A549 (cell line): ENCODE measurements around the gene MRM3. TPM values are rescaled to one million over a fixed set of nuclear protein-coding genes. Genes with fewer than 3 reads are reported as not detected.

ENCODE experiments used
- ATAC-seq, 2 experiments: fragments of 200-7000 bp in 1 of 2; fragments of >200 bp in 1 of 2; cut with Nextera tagmentation in 1 of 2; cut with Tn5 transposase in 1 of 2; 3 replicates each; pipeline versions ENCODE4 v1.8.0 to v1.9.1; 2018 to 2020; ENCODE audit warnings: mild to moderate bottlenecking in 1 of 2, moderate library complexity in 1 of 2
- CTCF ChIA-PET: fragments of 300-600 bp; sonication (Branson Sonifier 250); formaldehyde crosslinking; extraction: SDS; loops from one replicate; lab custom pipeline; 2021; ENCODE audit warnings: antibody characterized with exemption, inconsistent platforms; lab: Yijun Ruan, JAX
- POLR2A ChIA-PET: fragments of 350-600 bp; formaldehyde crosslinking; extraction: SDS; loops from one replicate; lab custom pipeline; 2021; ENCODE audit warnings: antibody characterized with exemption, inconsistent platforms; lab: Yijun Ruan, JAX
- DNase-seq, 2 experiments: peaks; one replicate each; pipeline versions ENCODE4 v3.0.0 to v3.0.0-alpha.2; 2011 to 2016; ENCODE audit warnings: low read depth in 1 of 2, low spot score in 1 of 2
- FAIRE-seq: peaks from 2 replicates; lab custom pipeline; 2011; peaks lifted over from hg19 to GRCh38; lab: Jason Lieb, UNC
- H3K27ac ChIP-seq, 2 experiments: fragments of >200 bp; sonication (Bioruptor Twin); formaldehyde crosslinking; 3 replicates each; pipeline ENCODE4 v1.5.1; 2016 to 2017
- H3K4me1 ChIP-seq: fragments of >200 bp; sonication (Bioruptor Twin); formaldehyde crosslinking; 3 replicates; pipeline ENCODE4 v1.6.1; 2016
- H3K4me2 ChIP-seq: fragments of >200 bp; sonication (Bioruptor Twin); formaldehyde crosslinking; 3 replicates; pipeline ENCODE4 v1.6.1; 2016
- H3K4me3 ChIP-seq: fragments of >200 bp; sonication (Bioruptor Twin); formaldehyde crosslinking; 3 replicates; pipeline ENCODE4 v1.5.1; 2016
- H3K9me3 ChIP-seq: fragments of >200 bp; sonication (Bioruptor Twin); formaldehyde crosslinking; 3 replicates; pipeline ENCODE4 v1.6.1; 2016
- ATOH8 ChIP-seq: fragments of 250-450 bp; sonication (Bioruptor Pico); IDR thresholded peaks from 2 replicates; pipeline ENCODE4 v1.5.0; 2020; ENCODE audit warnings: low read depth, mild to moderate bottlenecking, moderate library complexity
- CBX2 ChIP-seq: fragments of 200-600 bp; sonication (generic); IDR thresholded peaks from 2 replicates; pipeline ENCODE4 v1.6.1; 2016; ENCODE audit warnings: low read depth, mild to moderate bottlenecking, borderline replicate concordance
- CEBPB ChIP-seq, 2 experiments: fragments of >200 bp in 1 of 2; sonication (Bioruptor Twin) in 1 of 2; formaldehyde crosslinking in 1 of 2; IDR thresholded peaks; 2 replicates each; pipeline ENCODE4 v1.6.1; 2012 to 2016
- ELK1 ChIP-seq: fragments of 150-350 bp; IDR thresholded peaks from 2 replicates; pipeline ENCODE4 v1.6.1; 2014; ENCODE audit warnings: low read depth, mild to moderate bottlenecking, low read length
- EP300 ChIP-seq, 2 experiments: fragments of >200 bp; sonication (Bioruptor Twin); formaldehyde crosslinking; IDR thresholded peaks; 2 replicates in 1 of 2; 3 replicates in 1 of 2; pipeline ENCODE4 v1.6.1; 2016 to 2017
- GATA3 ChIP-seq: IDR thresholded peaks from 2 replicates; pipeline ENCODE4 v1.6.1; 2012; ENCODE audit warnings: borderline replicate concordance
- HDAC2 ChIP-seq: fragments of 200-600 bp; sonication (generic); IDR thresholded peaks from 2 replicates; pipeline ENCODE4 v1.6.1; 2016
- HOXB5 ChIP-seq: fragments of 250-450 bp; sonication (Bioruptor Pico); IDR thresholded peaks from 2 replicates; pipeline ENCODE4 v1.5.0; 2020; ENCODE audit warnings: mild to moderate bottlenecking, moderate library complexity
- KDM5A ChIP-seq: fragments of 200-600 bp; sonication (generic); IDR thresholded peaks from 2 replicates; pipeline ENCODE4 v1.6.1; 2016; ENCODE audit warnings: antibody characterized with exemption, mild to moderate bottlenecking
- MAZ ChIP-seq: fragments of 150-350 bp; IDR thresholded peaks from 2 replicates; pipeline ENCODE4 v1.6.1; 2014; ENCODE audit warnings: antibody characterized with exemption, low read depth, low read length, borderline replicate concordance
- NFE2L2 ChIP-seq: fragments of 150-350 bp; conservative IDR thresholded peaks from 2 replicates; pipeline ENCODE4 v1.6.1; 2014; ENCODE audit warnings: low read length
- NPAS2 ChIP-seq: fragments of 250-450 bp; sonication (Bioruptor Pico); IDR thresholded peaks from 2 replicates; pipeline ENCODE4 v1.8.0; 2022; ENCODE audit warnings: mild to moderate bottlenecking, moderate library complexity, borderline replicate concordance
- POLR2AphosphoS2 ChIP-seq: conservative IDR thresholded peaks from 2 replicates; pipeline ENCODE4 v1.6.1; 2012; ENCODE audit warnings: low read length, improper control_type of control experiment, inconsistent platforms
- RAD21 ChIP-seq, 2 experiments: fragments of >200 bp in 1 of 2; sonication (Bioruptor Twin) in 1 of 2; formaldehyde crosslinking in 1 of 2; IDR thresholded peaks in 1 of 2; conservative IDR thresholded peaks in 1 of 2; 2 replicates in 1 of 2; 3 replicates in 1 of 2; pipeline ENCODE4 v1.6.1; 2012 to 2018; ENCODE audit warnings: inconsistent platforms in 1 of 2
- RCOR1 ChIP-seq: fragments of 150-350 bp; IDR thresholded peaks from 2 replicates; pipeline ENCODE4 v1.6.1; 2014; ENCODE audit warnings: antibody characterized with exemption, low read length, low read depth
- RNF2 ChIP-seq: fragments of 200-600 bp; sonication (generic); IDR thresholded peaks from 2 replicates; pipeline ENCODE4 v1.6.1; 2016; ENCODE audit warnings: low read depth, mild to moderate bottlenecking, antibody characterized with exemption, moderate library complexity, borderline replicate concordance
- SREBF2 ChIP-seq: fragments of 450-650 bp; IDR thresholded peaks from 2 replicates; pipeline ENCODE4 v1.6.1; 2014; ENCODE audit warnings: mild to moderate bottlenecking, moderate library complexity
- TP53 ChIP-seq: fragments of 250-450 bp; sonication (Bioruptor Pico); IDR thresholded peaks from 2 replicates; pipeline ENCODE4 v1.5.0; 2021; ENCODE audit warnings: mild to moderate bottlenecking, moderate library complexity
- ZC3H11A ChIP-seq: fragments of 450-650 bp; IDR thresholded peaks from 2 replicates; pipeline ENCODE4 v1.6.1; 2014; ENCODE audit warnings: antibody characterized with exemption, mild to moderate bottlenecking
- ZNF302 ChIP-seq: fragments of 250-450 bp; sonication (Bioruptor Pico); IDR thresholded peaks from 2 replicates; pipeline ENCODE4 v1.9.0; 2021; ENCODE audit warnings: inconsistent platforms, mild to moderate bottlenecking, moderate library complexity
- WGBS: methylation state at CpG from one replicate; pipeline ENCODE4 v1.1.6; 2017; ENCODE audit errors: missing lambda C conversion rate; 5-methylcytosine and 5-hydroxymethylcytosine counted together
- polyA plus RNA-seq, 4 experiments: library from polyadenylated mRNA; depleted of rRNA in 3 of 4; stranded (reverse); fragments of >200 nt; fragmentation: RNase III in 1 of 4; extraction: RNeasy Plus Mini Kit Qiagen cat#74134 plus additional on column Dnase treatment in 1 of 4; gene quantifications; 2 replicates in 3 of 4; 3 replicates in 1 of 4; pipeline ENCODE4 v1.2.3, GENCODE V29; 2011 to 2017
- TF ChIP-seq, protein P1 (sequence below): fragments of 250-450 bp; sonication (Bioruptor Pico); IDR thresholded peaks from 2 replicates; pipeline ENCODE4 v1.5.0; 2021; ENCODE audit warnings: mild to moderate bottlenecking, moderate library complexity, borderline replicate concordance

The MRM3 gene
- polyA plus RNA-seq, 2 of the 4 experiments (the other 2 are of a cell fraction): 38.8 to 47.1 TPM

DNA sequence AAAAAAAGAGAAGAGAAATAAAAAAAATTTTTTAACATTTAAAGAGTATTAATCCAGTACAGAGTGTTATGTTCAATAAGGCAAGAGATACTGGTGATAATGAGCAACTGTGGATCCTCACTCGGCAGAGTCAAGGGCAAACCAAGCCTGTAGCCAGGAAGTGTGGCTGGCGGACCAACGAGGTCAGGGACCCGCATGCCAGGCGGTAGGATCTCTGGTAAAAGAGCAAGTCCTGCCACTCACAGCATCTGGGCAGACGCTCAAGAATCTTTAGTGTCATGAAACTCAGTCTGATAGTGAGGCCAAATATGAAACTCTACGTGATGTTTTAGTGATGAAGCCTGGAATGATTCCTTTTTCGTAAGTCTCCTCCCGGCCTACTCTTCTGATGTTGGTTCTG, 21.8 kb upstream of the MRM3 start:
- no peak overlapping the region for H3K27ac ChIP-seq
- no peak overlapping the region for H3K4me2 ChIP-seq
- H3K4me1 ChIP-seq: no peaks in the 10 kb centered on the region
- CTCF ChIA-PET: interaction anchor here (1.2 to 2.5 kb wide), 5 partner anchors 7 to 236 kb away, joined by 3 to 18 read pairs (median 5); partner anchors contain the start of genes GEMIN4, NXN and TIMM22
- no peaks in the 10 kb centered on the region for H3K9me3 ChIP-seq
- DNase-seq (no peak), FAIRE-seq (no peak), ATAC-seq (no peak)
- 94% methylated on average over 9 of the region's 9 CpGs for WGBS
- POLR2A ChIA-PET: no interaction called here
- no peak for TF ChIP-seq NPAS2 (CRISPR knock-in tag)
- TF ChIP-seq, protein P1, sequence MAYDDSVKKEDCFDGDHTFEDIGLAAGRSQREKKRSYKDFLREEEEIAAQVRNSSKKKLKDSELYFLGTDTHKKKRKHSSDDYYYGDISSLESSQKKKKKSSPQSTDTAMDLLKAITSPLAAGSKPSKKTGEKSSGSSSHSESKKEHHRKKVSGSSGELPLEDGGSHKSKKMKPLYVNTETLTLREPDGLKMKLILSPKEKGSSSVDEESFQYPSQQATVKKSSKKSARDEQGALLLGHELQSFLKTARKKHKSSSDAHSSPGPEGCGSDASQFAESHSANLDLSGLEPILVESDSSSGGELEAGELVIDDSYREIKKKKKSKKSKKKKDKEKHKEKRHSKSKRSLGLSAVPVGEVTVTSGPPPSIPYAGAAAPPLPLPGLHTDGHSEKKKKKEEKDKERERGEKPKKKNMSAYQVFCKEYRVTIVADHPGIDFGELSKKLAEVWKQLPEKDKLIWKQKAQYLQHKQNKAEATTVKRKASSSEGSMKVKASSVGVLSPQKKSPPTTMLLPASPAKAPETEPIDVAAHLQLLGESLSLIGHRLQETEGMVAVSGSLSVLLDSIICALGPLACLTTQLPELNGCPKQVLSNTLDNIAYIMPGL (CRISPR knock-in tag): no peak
- TF ChIP-seq CEBPB (IDR thresholded peaks at IDR 0.05): no peak
- no peak for TF ChIP-seq RCOR1
- TF ChIP-seq ZC3H11A: no peak
- no peak for TF ChIP-seq HDAC2
- no peak for TF ChIP-seq RAD21 (conservative IDR thresholded peaks at IDR 0.05 in 1 of 2, IDR thresholded peaks at IDR 0.05 in 1 of 2)
- TF ChIP-seq SREBF2: no peak
- TF ChIP-seq NFE2L2: no peak
- no peak for TF ChIP-seq ATOH8 (CRISPR knock-in tag)
- TF ChIP-seq KDM5A: no peak
- TF ChIP-seq CBX2: no peak
- no peak overlapping the region for H3K4me3 ChIP-seq

DNA sequence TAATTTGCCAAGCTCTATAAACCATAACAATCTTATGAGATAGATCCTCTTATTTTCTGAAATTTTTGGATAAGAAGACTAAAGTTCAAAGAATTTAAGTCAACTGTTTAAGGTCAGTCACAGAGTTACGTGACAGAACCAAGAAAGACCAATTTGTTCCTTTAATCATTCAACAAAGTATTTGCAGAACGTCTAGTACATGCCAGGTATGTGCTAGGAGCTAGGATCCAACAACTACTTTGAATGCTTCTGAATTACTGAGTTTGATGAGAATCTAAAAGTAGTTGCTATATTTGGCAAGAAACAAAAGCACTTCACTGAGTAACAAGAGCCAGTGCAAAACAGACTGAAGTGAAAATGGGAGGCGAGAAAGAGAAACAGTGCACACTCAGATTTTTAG, 15.1 kb upstream of the MRM3 start:
- H3K27ac ChIP-seq: no peak overlapping the region
- H3K9me3 ChIP-seq: no peaks in the 10 kb centered on the region
- no peak overlapping the region for H3K4me2 ChIP-seq
- 65% methylated on average over 3 of the region's 3 CpGs for WGBS
- POLR2A ChIA-PET: no interaction called here
- TF ChIP-seq POLR2AphosphoS2 (no peak), ZNF302 (no peak), TP53 (CRISPR knock-in tag) (no peak), ZC3H11A (no peak), ELK1 (no peak), HOXB5 (CRISPR knock-in tag) (no peak), GATA3 (no peak), NPAS2 (CRISPR knock-in tag) (no peak), EP300 (IDR thresholded peaks at IDR 0.05) (no peak)
- no peak for DNase-seq
- no peak for FAIRE-seq
- CTCF ChIA-PET: interaction anchor here (0.9 to 4.4 kb wide), 4 partner anchors 11 to 229 kb away, joined by 3 to 36 read pairs (median 6); partner anchors contain the start of genes GEMIN4 and TIMM22
- H3K4me1 ChIP-seq: no peaks in the 10 kb centered on the region
- H3K4me3 ChIP-seq: no peak overlapping the region
- ATAC-seq: no peak

- POLR2A ChIA-PET: no interaction called here
These were observed 9.1 kb upstream of the MRM3 start for GRCh38 chr17:773016-773415.

More at GRCh38 chr17:773016-773415, 9.1 kb upstream of the MRM3 start:
- TF ChIP-seq ELK1 (no peak), RNF2 (no peak), MAZ (no peak)
- 96% methylated on average over 5 of the region's 5 CpGs for WGBS
- Histone ChIP-seq H3K4me3 (no peak overlapping the region), H3K4me2 (no peak overlapping the region), H3K27ac (no peak overlapping the region), H3K4me1 (no peaks in the 10 kb centered on the region), H3K9me3 (no peaks in the 10 kb centered on the region)
- DNase-seq: no peak
- no peak for FAIRE-seq
- no peak for ATAC-seq
- CTCF ChIA-PET: interaction anchor here (0.6 to 2.6 kb wide), 3 partner anchors 13 to 20 kb away, joined by 3 to 11 read pairs (median 4); no protein-coding TSS in a partner anchor
